WERI-Rb-1 (cell line): ENCODE results near the gene PARP14.
"Not testable (repeated sequence)": the region's sequence is repeated elsewhere in the genome, so short reads cannot be mapped to it uniquely, and the experiment has no call there.

Experiments used
- DNase-seq: peaks from one replicate; pipeline ENCODE4 v3.0.0-alpha.2; 2020
- H3K27ac ChIP-seq: fragments of 250-450 bp; sonication (Bioruptor Pico); 2 replicates; pipeline ENCODE4 v1.5.1; 2020; ENCODE audit warnings: mild to moderate bottlenecking, moderate library complexity
- H3K27me3 ChIP-seq: fragments of 250-450 bp; sonication (Bioruptor Pico); 2 replicates; pipeline ENCODE4 v1.5.1; 2021; ENCODE audit warnings: mild to moderate bottlenecking, low read depth, moderate library complexity; ENCODE audit not compliant: insufficient read depth, severe bottlenecking
- H3K36me3 ChIP-seq: fragments of 250-450 bp; sonication (Bioruptor Pico); 2 replicates; pipeline ENCODE4 v1.5.1; 2020; ENCODE audit warnings: mild to moderate bottlenecking, moderate library complexity
- H3K4me3 ChIP-seq: 2 replicates; pipeline ENCODE4 v1.5.1; 2011; ENCODE audit warnings: low read depth, mild to moderate bottlenecking, control low read depth, low read length
- H3K9me3 ChIP-seq: fragments of 250-450 bp; sonication (Bioruptor Pico); 2 replicates; pipeline ENCODE4 v1.5.1; 2021; ENCODE audit warnings: mild to moderate bottlenecking, moderate library complexity; ENCODE audit not compliant: severe bottlenecking
- CTCF ChIP-seq: IDR thresholded peaks from 2 replicates; pipeline ENCODE4 v1.5.1; 2011; ENCODE audit warnings: low read depth, mild to moderate bottlenecking, control low read depth, inconsistent platforms, low read length

The PARP14 gene

GRCh38 chr3:122745369-122746021 lies 64.9 kb downstream of the PARP14 start:
- Histone ChIP-seq H3K27ac (no peak overlapping the region), H3K27me3 (no peaks in the 10 kb centered on the region), H3K36me3 (peaks cover 4% of the 10 kb centered on the region), H3K4me3 (no peak overlapping the region), H3K9me3 (no peaks in the 10 kb centered on the region)
- no peak for DNase-seq
- no peak for TF ChIP-seq CTCF

DNA sequence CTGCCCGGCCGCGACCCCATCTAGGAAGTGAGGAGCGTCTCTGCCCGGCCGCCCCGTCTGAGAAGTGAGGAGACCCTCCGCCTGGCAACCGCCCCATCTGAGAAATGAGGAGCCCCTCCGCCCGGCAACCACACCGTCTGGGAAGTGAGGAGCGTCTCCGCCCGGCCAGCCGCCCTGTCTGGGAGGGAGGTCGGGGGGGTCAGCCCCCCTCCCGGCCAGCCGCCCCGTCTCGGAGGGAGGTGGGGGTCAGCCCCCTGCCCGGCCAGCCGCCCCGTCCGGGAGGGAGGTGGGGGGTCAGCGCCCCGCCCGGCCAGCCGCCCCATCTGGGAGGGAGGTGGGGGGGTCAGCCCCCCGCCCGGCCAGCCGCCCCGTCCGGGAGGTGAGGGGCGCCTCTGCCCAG lies 66.7 kb downstream of the PARP14 start:
- not testable (repeated sequence) for H3K36me3 ChIP-seq, H3K4me3 ChIP-seq, H3K9me3 ChIP-seq, H3K27me3 ChIP-seq, H3K27ac ChIP-seq, DNase-seq

DNA sequence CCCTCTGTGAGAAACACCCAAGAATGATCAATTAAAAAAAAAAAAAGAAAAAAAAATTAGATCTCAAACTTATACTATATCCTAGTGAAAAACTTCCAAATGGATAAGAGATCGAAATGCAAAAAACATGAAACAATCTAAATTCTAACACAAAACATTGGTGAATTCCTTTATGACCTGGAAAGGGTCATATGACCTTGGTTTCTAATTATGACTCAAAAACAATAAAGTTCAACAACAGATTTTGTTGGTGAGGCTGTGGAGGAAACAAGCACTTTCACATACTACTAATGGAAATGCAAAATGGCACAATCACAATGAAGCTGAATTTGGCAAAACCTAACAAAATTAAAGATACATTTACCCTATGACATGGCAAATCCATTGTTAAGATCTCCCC lies 67.7 kb downstream of the PARP14 start:
- Histone ChIP-seq H3K9me3 (no peaks in the 10 kb centered on the region), H3K4me3 (no peak overlapping the region), H3K27me3 (no peaks in the 10 kb centered on the region), H3K27ac (no peak overlapping the region), H3K36me3 (no peaks in the 10 kb centered on the region)
- TF ChIP-seq CTCF = no peak
- no peak for DNase-seq

GRCh38 chr3:122754929-122755328 lies 74.3 kb downstream of the PARP14 start:
- DNase-seq = peak; percentile 31
- Histone ChIP-seq H3K9me3 (no peaks in the 10 kb centered on the region), H3K27me3 (no peaks in the 10 kb centered on the region), H3K27ac (no peak overlapping the region), H3K36me3 (peaks cover 9% of the 10 kb centered on the region), H3K4me3 (no peak overlapping the region)
- peak; percentile 82 for TF ChIP-seq CTCF

- Histone ChIP-seq H3K27ac (no peak overlapping the region), H3K36me3 (peaks cover 9% of the 10 kb centered on the region), H3K4me3 (no peak overlapping the region)
Observed at GRCh38 chr3:122755491-122755890, 74.9 kb downstream of the PARP14 start.

More at GRCh38 chr3:122755491-122755890, 74.9 kb downstream of the PARP14 start:
- TF ChIP-seq CTCF = no peak
- Histone ChIP-seq H3K27me3 (no peaks in the 10 kb centered on the region), H3K9me3 (no peaks in the 10 kb centered on the region)
- no peak for DNase-seq
